ENCODE measurements around the gene OR2B6. TPM values are rescaled to one million over a fixed set of nuclear protein-coding genes. Genes with fewer than 3 reads are reported as not detected.

Gene OR2B6
- total RNA-seq, 1 experiment from 2014 or later = not detected

GRCh38 chr6:28002161-28002560 lies 45.1 kb downstream of the OR2B6 start:
- Histone ChIP-seq H3K9me3 (no peaks in the 10 kb centered on the region), H3K36me3 (ENCODE audit: control insufficient read depth, insufficient read depth, low read length) (no peaks in the 10 kb centered on the region), H3K4me3 (ENCODE audit: low read depth, low read length) (no peak overlapping the region), H3K4me1 (no peaks in the 10 kb centered on the region), H3K27me3 (replicated peaks; ENCODE audit: control insufficient read depth, insufficient read depth, low read length) (no peaks in the 10 kb centered on the region)
- Mint-ChIP-seq H3K4me3 (ENCODE audit: unreplicated experiment) (no peak overlapping the region), H3K27me3 (ENCODE audit: insufficient read depth, unreplicated experiment) (peaks cover 4% of the 10 kb centered on the region), H3K4me1 (ENCODE audit: low read depth, unreplicated experiment) (no peaks in the 10 kb centered on the region), H3K27ac (ENCODE audit: unreplicated experiment) (no peak overlapping the region), H3K36me3 (ENCODE audit: insufficient read depth, unreplicated experiment) (no peaks in the 10 kb centered on the region), H3K9me3 (ENCODE audit: unreplicated experiment) (no peaks in the 10 kb centered on the region)
- no TSS peak for BruUV-seq (replicated peaks)
- TF ChIP-seq CTCF (IDR thresholded peaks at IDR 0.05; ENCODE audit: insufficient read depth in 1 of 2, low read depth in 1 of 2, low read length in 1 of 2, severe bottlenecking in 1 of 2, unreplicated experiment in 1 of 2) = no peak
- intact Hi-C loops (cut with micrococcal nuclease; ENCODE audit: unreplicated experiment) = no loop called here
- no peak for DNase-seq
- ChIA-PET POLR2A (no interaction called here), CTCF (no interaction called here)

GRCh38 chr6:28003059-28003458 lies 46.0 kb downstream of the OR2B6 start:
- Mint-ChIP-seq H3K4me3 (ENCODE audit: unreplicated experiment) (no peak overlapping the region), H3K4me1 (ENCODE audit: low read depth, unreplicated experiment) (no peaks in the 10 kb centered on the region), H3K9me3 (ENCODE audit: unreplicated experiment) (no peaks in the 10 kb centered on the region), H3K27me3 (ENCODE audit: insufficient read depth, unreplicated experiment) (peaks cover 4% of the 10 kb centered on the region), H3K36me3 (ENCODE audit: insufficient read depth, unreplicated experiment) (no peaks in the 10 kb centered on the region), H3K27ac (ENCODE audit: unreplicated experiment) (no peak overlapping the region)
- intact Hi-C loops (cut with micrococcal nuclease; ENCODE audit: unreplicated experiment) = no loop called here
- ChIA-PET POLR2A (no interaction called here), CTCF (no interaction called here)
- Histone ChIP-seq H3K4me1 (no peaks in the 10 kb centered on the region), H3K4me3 (ENCODE audit: low read depth, low read length) (no peak overlapping the region), H3K27me3 (replicated peaks; ENCODE audit: control insufficient read depth, insufficient read depth, low read length) (no peaks in the 10 kb centered on the region), H3K9me3 (no peaks in the 10 kb centered on the region), H3K36me3 (ENCODE audit: control insufficient read depth, insufficient read depth, low read length) (no peaks in the 10 kb centered on the region)
- TF ChIP-seq CTCF (IDR thresholded peaks at IDR 0.05; ENCODE audit: insufficient read depth in 1 of 2, low read depth in 1 of 2, low read length in 1 of 2, severe bottlenecking in 1 of 2, unreplicated experiment in 1 of 2) = no peak
- no TSS peak for BruUV-seq (replicated peaks)
- no peak for DNase-seq

- peaks cover 4% of the 10 kb centered on the region for H3K27me3 Mint-ChIP-seq (ENCODE audit: insufficient read depth, unreplicated experiment)
- no peak overlapping the region for H3K27ac Mint-ChIP-seq (ENCODE audit: unreplicated experiment)
- ChIA-PET CTCF (no interaction called here), POLR2A (no interaction called here)
- intact Hi-C loops (cut with micrococcal nuclease; ENCODE audit: unreplicated experiment) = no loop called here
- Histone ChIP-seq H3K4me3 (ENCODE audit: low read depth, low read length) (no peak overlapping the region), H3K27me3 (replicated peaks; ENCODE audit: control insufficient read depth, insufficient read depth, low read length) (no peaks in the 10 kb centered on the region), H3K36me3 (ENCODE audit: control insufficient read depth, insufficient read depth, low read length) (no peaks in the 10 kb centered on the region), H3K9me3 (no peaks in the 10 kb centered on the region), H3K4me1 (no peaks in the 10 kb centered on the region)
- no peak for TF ChIP-seq CTCF (IDR thresholded peaks at IDR 0.05; ENCODE audit: insufficient read depth in 1 of 2, low read depth in 1 of 2, low read length in 1 of 2, severe bottlenecking in 1 of 2, unreplicated experiment in 1 of 2)
- no peak for DNase-seq
- no peaks in the 10 kb centered on the region for H3K4me1 Mint-ChIP-seq (ENCODE audit: low read depth, unreplicated experiment)
- BruUV-seq (replicated peaks) = no TSS peak
- H3K36me3 Mint-ChIP-seq (ENCODE audit: insufficient read depth, unreplicated experiment) = no peaks in the 10 kb centered on the region
- no peaks in the 10 kb centered on the region for H3K9me3 Mint-ChIP-seq (ENCODE audit: unreplicated experiment)
- no peak overlapping the region for H3K4me3 Mint-ChIP-seq (ENCODE audit: unreplicated experiment)
These were observed 46.6 kb downstream of the OR2B6 start for GRCh38 chr6:28003661-28004060.

Measured in Caco-2 (cell line).